ENCODE measurements around the gene RNF34.
A peak's percentile ranks its signal among the peaks of the same experiment; 100 is the strongest.
"Not testable (repeated sequence)": the region's sequence is repeated elsewhere in the genome, so short reads cannot be mapped to it uniquely, and the experiment has no call there.

The RNF34 gene

GRCh38 chr12:121399391-121400331 is at the start of gene RNF34:
Gene RNF34 (plus strand): TSS chr12:121400118. CDS start chr12:121400213, 95 bp downstream.
- peak; percentile 99 for DNase-seq

GRCh38 chr12:121351820-121352681 is 47.9 kb upstream of the RNF34 start, which contains the start of gene ANAPC5:
Gene ANAPC5 (minus strand): TSS chr12:121352411. CDS start chr12:121352340, 71 bp downstream.
- DNase-seq: peak; percentile 99

- no peak for DNase-seq
These were observed 47.3 kb upstream of the RNF34 start for GRCh38 chr12:121352682-121353018.

DNA sequence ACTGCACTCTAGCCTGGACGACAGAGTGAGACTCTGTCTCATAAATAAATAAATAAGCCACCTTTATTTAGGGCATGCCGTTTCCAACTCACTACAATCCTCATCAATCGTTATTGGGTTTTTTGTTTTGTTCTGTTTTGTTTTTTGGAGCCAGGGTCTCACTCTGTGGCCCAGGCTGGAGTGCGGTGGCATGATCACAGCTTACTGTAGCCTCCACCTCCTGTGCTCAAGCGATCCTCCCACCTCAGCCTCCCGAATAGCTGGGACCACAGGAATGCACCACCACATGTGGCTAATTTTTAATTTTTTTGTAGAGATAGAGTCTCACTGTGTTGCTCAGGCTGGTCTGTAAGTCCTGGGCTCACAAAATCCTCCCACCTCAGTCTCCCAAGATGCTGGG is 44.1 kb upstream of the RNF34 start:
- no peak for DNase-seq

- DNase-seq: no peak
These were observed 43.3 kb upstream of the RNF34 start for GRCh38 chr12:121356657-121357056.

GRCh38 chr12:121357331-121357730 is 42.6 kb upstream of the RNF34 start:
- DNase-seq: no peak

DNA sequence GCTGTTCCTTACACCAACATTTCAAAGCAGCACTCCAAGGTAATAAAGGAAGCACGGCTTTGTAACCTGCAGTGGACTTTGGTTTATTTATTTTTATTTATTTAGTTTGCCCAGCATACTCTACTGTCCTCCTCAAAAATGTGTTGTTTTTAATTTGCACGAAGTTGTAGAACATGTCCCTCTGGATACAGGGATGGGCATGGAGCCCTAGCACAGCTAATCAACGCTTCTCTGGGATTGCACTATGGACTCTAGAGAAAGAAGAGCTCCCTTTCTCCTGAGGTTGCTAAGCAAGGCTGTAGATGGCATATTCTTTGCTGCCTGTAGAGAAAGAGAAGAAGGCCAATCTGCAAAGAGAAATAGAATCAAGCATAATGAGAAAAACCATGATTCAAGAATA is 41.8 kb upstream of the RNF34 start:
- no peak for DNase-seq

GRCh38 chr12:121364683-121365121 is 35.2 kb upstream of the RNF34 start:
- DNase-seq: no peak

DNA sequence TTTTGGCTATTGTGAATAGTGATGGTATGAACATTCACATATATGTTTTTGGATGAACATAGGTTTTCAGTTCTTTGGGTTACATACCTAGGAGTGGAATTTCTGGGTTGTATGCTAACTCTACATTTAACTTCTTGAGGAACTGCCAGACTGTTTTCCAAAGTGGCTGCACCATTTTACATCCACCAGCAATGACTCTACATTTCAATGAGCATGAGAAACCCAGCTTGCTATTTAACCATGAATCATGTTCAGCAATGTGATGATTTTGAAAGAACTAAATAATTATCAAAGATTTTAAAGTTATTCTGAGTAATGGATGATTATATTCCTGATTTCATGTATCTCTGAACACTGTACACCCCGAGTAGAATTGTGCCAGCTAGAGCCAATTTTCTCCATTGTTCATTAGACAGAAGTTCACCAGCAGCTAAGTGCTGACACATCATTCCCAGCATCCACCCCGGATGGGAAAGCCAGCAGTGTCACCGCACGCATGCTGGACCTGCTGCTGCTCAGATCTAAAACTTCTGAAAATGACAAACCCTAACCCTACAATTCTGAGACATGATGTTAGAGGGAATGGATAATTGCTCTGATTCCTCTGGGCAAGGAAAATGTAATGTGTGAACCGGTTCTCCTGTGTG is 34.4 kb upstream of the RNF34 start:
- no peak for DNase-seq

GRCh38 chr12:121366063-121366459 is 33.9 kb upstream of the RNF34 start:
- DNase-seq: no peak

DNA sequence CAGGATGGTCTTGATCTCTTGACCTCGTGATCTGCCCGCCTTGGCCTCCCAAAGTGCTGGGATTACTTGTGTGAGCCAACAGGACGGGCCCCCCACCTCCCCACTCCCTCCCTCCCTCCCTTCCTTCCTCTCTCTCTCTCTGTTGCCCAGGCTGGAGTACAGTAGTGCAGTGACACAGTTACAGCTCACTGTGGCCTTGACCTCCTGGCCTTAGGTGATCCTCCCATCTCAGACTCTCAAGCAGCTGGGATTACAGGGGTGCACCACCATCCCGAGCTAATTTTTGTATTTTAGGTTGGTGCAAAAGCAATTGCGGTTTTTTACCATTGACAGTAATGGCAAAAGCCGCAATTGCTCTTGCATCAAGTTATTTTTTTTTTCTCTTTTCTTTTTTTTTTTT is 28.5 kb upstream of the RNF34 start:
- DNase-seq: no peak

DNA sequence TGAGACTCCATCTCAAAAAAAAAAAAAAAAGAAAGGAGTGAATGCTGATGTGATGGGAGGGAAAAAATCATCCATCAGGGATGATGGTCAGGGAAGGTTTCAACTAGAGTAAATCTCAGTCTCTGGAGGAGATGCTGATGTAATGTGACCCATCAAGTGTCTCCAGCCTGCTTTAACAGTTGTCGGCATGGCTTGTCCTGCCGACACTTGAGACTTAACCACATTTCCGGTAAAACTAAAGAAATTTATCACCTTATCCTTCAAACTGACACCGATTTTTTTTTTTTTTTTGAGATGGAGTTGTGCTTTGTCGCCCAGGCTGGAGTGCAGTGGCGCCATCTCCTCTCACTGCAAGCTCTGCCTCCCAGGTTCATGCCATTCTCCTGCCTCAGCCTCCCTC is 26.2 kb upstream of the RNF34 start:
- DNase-seq: no peak

GRCh38 chr12:121374336-121374735 is 25.6 kb upstream of the RNF34 start:
- not testable (repeated sequence) for DNase-seq

DNA sequence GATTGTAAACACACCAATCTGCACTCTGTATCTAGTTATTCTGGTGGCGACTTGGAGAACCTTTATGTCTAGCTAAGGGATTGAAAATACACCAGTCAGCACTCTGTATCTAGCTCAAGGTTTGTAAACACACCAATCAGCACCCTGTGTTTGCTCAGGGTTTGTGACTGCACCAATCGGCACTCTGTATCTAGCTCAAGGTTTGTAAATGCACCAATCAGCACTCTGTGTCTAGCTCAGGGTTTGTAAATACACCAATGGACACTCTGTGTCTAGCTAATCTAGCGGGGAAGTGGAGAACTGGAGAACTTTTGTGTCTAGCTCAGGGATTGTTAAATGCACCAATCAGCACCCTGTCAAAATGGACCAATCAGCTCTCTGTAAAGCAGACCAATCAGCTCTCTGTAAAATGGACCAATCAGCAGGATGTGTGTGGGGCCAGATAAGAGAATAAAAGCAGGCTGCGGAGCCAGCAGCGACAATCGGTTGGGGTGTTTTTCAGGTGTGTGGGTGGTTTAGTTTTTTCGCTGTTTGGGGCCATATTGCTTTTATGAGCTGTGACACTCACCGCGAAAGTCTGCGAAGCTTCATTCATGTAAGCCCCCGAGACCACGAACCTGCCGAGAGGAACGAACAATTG is 24.9 kb upstream of the RNF34 start:
- DNase-seq: not testable (repeated sequence)

GRCh38 chr12:121376754-121377697 is 22.9 kb upstream of the RNF34 start:
- no peak for DNase-seq

GRCh38 chr12:121378736-121379135 is 21.2 kb upstream of the RNF34 start:
- no peak for DNase-seq

DNA sequence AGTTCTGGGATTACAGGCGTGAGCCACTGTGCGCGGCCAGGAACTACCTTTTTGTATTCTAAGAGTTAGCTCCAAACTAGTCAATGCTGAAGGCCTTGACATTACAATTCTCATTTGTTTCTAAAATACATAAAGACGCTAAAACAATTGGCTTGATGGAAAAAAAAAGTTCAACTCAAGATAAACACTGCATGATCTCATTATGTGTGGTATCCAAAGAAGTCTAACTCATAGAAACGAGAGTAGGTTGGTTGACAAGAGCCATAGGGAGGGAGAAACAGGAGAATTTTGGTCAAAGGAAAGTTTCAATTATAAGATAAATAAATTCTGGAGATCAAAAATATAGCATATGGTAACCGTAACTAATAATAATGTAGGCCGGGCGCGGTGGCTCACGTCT is 20.0 kb upstream of the RNF34 start:
- no peak for DNase-seq

- DNase-seq: no peak
These were observed 16.3 kb upstream of the RNF34 start for GRCh38 chr12:121383601-121384021.

- DNase-seq: not testable (repeated sequence)
These were observed 15.0 kb upstream of the RNF34 start for GRCh38 chr12:121384891-121385290.

- DNase-seq: no peak
These were observed 11.4 kb upstream of the RNF34 start for GRCh38 chr12:121388421-121388981.

GRCh38 chr12:121390856-121391255 is 9.1 kb upstream of the RNF34 start:
- no peak for DNase-seq

Measured in NCI-H510A treated with DMSO at 0.1 percent for 48 hours (cell line).